Calu3 (cell line): ENCODE results near the gene KRTAP3-2. TPM values are rescaled to one million over a fixed set of nuclear protein-coding genes. Genes with fewer than 3 reads are reported as not detected.

Source experiments
- BruUV-seq: library from RNA; stranded (reverse); fragments of 400-500 nt; replicated peaks from 2 replicates; lab custom pipeline; 2021; lab: Mats Ljungman, UMichigan
- CTCF ChIA-PET: fragments of 300-600 bp; sonication (Branson Sonifier 250); formaldehyde crosslinking; loops from one replicate; lab custom pipeline; 2022; ENCODE audit warnings: antibody characterized with exemption; lab: Charles Lee
- DNase-seq: peaks from one replicate; pipeline ENCODE4 v3.0.0; 2022
- H3K27ac Mint-ChIP-seq: one replicate; pipeline ENCODE4 v1.8.0; 2022; ENCODE audit warnings: mixed read lengths; ENCODE audit not compliant: unreplicated experiment
- H3K27me3 Mint-ChIP-seq: one replicate; pipeline ENCODE4 v1.8.0; 2022; ENCODE audit warnings: mixed read lengths; ENCODE audit not compliant: unreplicated experiment
- H3K36me3 Mint-ChIP-seq: one replicate; pipeline ENCODE4 v1.8.0; 2022; ENCODE audit warnings: mild to moderate bottlenecking, moderate library complexity, mixed read lengths; ENCODE audit not compliant: insufficient read depth, unreplicated experiment
- H3K4me1 Mint-ChIP-seq: one replicate; pipeline ENCODE4 v1.8.0; 2022; ENCODE audit warnings: mild to moderate bottlenecking, low read depth, mixed read lengths; ENCODE audit not compliant: unreplicated experiment
- H3K4me3 Mint-ChIP-seq: one replicate; pipeline ENCODE4 v1.8.0; 2022; ENCODE audit warnings: mild to moderate bottlenecking, low read depth, moderate library complexity, mixed read lengths; ENCODE audit not compliant: unreplicated experiment
- H3K9me3 Mint-ChIP-seq: one replicate; pipeline ENCODE4 v1.8.0; 2022; ENCODE audit warnings: low read depth, mixed read lengths; ENCODE audit not compliant: unreplicated experiment
- intact Hi-C: fragments of 100-400 bp; cut with micrococcal nuclease; formaldehyde crosslinking; loops from one replicate; pipeline ENCODE4 v1.10.0; 2022; ENCODE audit not compliant: unreplicated experiment
- total RNA-seq: library from RNA; stranded (reverse); gene quantifications from 2 replicates; pipeline ENCODE4 v1.2.3, GENCODE V29; 2022
- TF ChIP-seq, protein P1 (sequence below): fragments of 200-600 bp; IDR thresholded peaks from one replicate; pipeline ENCODE4 v1.8.0; 2022; ENCODE audit warnings: antibody characterized with exemption; ENCODE audit not compliant: unreplicated experiment

KRTAP3-2 gene
- total RNA-seq, 1 experiment from 2014 or later: not detected

DNA sequence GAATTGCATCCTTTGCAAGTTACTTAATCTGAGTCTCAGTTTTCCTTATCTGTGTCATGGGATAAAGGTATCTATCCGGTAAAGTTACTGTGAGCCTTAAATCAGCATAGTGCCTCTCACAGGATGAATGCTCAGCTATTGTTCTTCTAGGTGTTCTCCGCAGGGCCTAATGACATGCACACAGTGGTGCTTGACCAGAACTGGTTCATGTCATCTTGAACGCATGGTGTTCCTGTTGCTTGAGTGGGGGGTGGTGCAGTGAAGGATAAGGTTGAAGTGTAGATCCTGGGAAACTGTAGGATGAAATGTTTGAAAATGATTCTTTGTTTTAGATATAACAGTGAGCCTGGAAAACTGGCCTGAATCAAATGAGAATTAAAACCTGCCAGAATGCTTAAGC, 19.6 kb downstream of the KRTAP3-2 start:
- no peak overlapping the region for H3K27ac Mint-ChIP-seq
- no peak overlapping the region for H3K4me3 Mint-ChIP-seq
- DNase-seq: no peak
- H3K4me1 Mint-ChIP-seq: peaks cover 11% of the 10 kb centered on the region
- no TSS peak for BruUV-seq
- CTCF ChIA-PET: interaction anchor here (0.8 to 2.5 kb wide), 3 partner anchors 10 to 23 kb away, joined by 3 to 7 read pairs (median 3); partner anchors contain the start of gene KRT39
- H3K9me3 Mint-ChIP-seq: no peaks in the 10 kb centered on the region
- no peaks in the 10 kb centered on the region for H3K36me3 Mint-ChIP-seq
- TF ChIP-seq, protein P1, sequence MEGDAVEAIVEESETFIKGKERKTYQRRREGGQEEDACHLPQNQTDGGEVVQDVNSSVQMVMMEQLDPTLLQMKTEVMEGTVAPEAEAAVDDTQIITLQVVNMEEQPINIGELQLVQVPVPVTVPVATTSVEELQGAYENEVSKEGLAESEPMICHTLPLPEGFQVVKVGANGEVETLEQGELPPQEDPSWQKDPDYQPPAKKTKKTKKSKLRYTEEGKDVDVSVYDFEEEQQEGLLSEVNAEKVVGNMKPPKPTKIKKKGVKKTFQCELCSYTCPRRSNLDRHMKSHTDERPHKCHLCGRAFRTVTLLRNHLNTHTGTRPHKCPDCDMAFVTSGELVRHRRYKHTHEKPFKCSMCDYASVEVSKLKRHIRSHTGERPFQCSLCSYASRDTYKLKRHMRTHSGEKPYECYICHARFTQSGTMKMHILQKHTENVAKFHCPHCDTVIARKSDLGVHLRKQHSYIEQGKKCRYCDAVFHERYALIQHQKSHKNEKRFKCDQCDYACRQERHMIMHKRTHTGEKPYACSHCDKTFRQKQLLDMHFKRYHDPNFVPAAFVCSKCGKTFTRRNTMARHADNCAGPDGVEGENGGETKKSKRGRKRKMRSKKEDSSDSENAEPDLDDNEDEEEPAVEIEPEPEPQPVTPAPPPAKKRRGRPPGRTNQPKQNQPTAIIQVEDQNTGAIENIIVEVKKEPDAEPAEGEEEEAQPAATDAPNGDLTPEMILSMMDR: no peak
- no peaks in the 10 kb centered on the region for H3K27me3 Mint-ChIP-seq
- intact Hi-C loops: no loop called here

DNA sequence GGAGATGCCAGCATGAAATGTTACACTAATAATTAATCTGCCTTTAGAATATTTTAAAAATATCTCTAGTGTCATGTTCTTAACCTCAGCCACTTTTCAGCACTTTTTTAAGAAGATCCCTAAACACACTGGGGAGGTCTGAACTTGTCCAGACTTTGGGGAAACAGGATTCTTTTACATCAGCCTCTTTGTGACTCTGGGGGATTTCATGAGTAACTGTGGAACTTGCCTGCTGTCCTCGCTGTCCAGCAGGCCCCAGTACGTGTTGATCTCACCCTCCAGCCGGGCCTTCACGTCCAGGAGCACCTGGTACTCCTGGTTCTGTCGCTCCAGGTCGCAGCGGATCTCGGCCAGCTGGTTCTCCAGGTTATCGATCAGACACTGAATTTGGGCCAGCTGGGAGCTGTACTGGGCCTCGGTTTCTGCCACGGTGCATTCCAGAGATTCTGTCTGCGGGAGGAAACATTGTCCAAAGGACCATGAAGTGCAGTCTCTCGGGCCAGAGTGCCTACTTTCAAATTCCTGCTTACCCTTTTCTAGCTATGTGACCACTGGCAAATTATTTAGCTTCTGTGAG, 21.0 kb downstream of the KRTAP3-2 start:
- no peaks in the 10 kb centered on the region for H3K36me3 Mint-ChIP-seq
- H3K4me3 Mint-ChIP-seq: no peak overlapping the region
- CTCF ChIA-PET: interaction anchor here (0.8 to 2.5 kb wide), 4 partner anchors 12 to 363 kb away, joined by 3 to 7 read pairs (median 4); partner anchors contain the start of gene KRT39
- intact Hi-C loops: no loop called here
- BruUV-seq: no TSS peak
- no peak for DNase-seq
- no peak overlapping the region for H3K27ac Mint-ChIP-seq
- H3K4me1 Mint-ChIP-seq: peaks cover 11% of the 10 kb centered on the region
- TF ChIP-seq, protein P1: no peak
- no peaks in the 10 kb centered on the region for H3K27me3 Mint-ChIP-seq
- H3K9me3 Mint-ChIP-seq: no peaks in the 10 kb centered on the region

DNA sequence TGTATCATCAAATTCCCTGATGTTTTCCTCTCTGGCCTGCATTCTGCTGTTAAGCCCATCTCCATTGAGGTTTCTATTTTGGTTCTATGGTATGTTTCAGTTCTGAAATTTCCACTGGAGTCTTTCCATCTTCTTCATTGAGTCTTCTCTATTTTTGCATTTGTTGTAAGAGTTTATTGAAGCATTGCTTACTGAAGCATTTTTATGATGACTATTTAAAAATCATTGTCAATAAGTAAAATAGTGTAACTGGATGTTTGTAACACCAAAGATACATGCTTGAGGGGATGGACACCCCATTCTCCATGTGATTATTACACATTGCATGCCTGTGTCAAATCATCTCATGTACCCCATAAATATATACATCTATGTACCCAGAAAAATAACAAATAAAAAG, 24.2 kb downstream of the KRTAP3-2 start:
- no TSS peak for BruUV-seq
- peaks cover 25% of the 10 kb centered on the region for H3K4me1 Mint-ChIP-seq
- no peaks in the 10 kb centered on the region for H3K9me3 Mint-ChIP-seq
- DNase-seq: no peak
- no peak overlapping the region for H3K27ac Mint-ChIP-seq
- no peaks in the 10 kb centered on the region for H3K36me3 Mint-ChIP-seq
- TF ChIP-seq, protein P1: no peak
- no peaks in the 10 kb centered on the region for H3K27me3 Mint-ChIP-seq
- intact Hi-C loops: no loop called here
- CTCF ChIA-PET: no interaction called here
- H3K4me3 Mint-ChIP-seq: no peak overlapping the region

DNA sequence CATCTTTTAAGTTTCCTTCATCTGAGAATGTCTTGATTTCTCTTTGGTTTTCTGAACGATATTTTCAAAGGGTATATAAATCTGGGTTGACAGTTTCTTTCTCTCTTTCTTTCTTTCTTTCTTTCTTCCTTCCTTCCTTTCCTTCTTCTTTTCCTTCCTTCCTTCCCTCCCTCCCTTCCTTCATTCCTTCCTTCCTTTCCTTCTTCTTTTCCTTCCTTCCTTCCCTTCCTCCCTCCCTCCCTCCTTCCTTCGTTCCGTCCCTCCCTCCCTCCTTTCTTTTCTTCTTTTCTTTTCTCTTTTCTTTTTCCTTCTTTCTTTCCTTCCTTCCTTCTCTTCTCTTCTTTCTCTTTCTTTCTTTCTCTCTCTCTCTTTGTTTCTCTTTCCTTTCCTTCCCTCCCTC, 25.3 kb downstream of the KRTAP3-2 start:
- no peaks in the 10 kb centered on the region for H3K9me3 Mint-ChIP-seq
- no peaks in the 10 kb centered on the region for H3K27me3 Mint-ChIP-seq
- peaks cover 25% of the 10 kb centered on the region for H3K4me1 Mint-ChIP-seq
- no peak for DNase-seq
- intact Hi-C loops: no loop called here
- no peaks in the 10 kb centered on the region for H3K36me3 Mint-ChIP-seq
- CTCF ChIA-PET: no interaction called here
- H3K27ac Mint-ChIP-seq: no peak overlapping the region
- no TSS peak for BruUV-seq
- no peak overlapping the region for H3K4me3 Mint-ChIP-seq
- TF ChIP-seq, protein P1: no peak
